ENCODE data around the gene CRAT.

The CRAT gene

GRCh38 chr9:129139993-129140396 is 29.4 kb upstream of the CRAT start:
- Histone ChIP-seq H2BK5ac (ENCODE audit: low read length) (peak overlapping the region; percentile 76), H3K23ac (ENCODE audit: low read length) (peak overlapping the region; percentile 25), H3K79me2 (ENCODE audit: control insufficient read depth, insufficient read depth, low read length) (peaks cover 11% of the 10 kb centered on the region), H3K27ac (ENCODE audit: low read depth, low read length) (peak overlapping the region; percentile 91), H3K9ac (ENCODE audit: low read length) (peak overlapping the region; percentile 77), H2AK5ac (ENCODE audit: low read length) (peak overlapping the region; percentile 13), H3K79me1 (ENCODE audit: low read length) (peaks cover 12% of the 10 kb centered on the region), H3K4me2 (ENCODE audit: low read length) (peak overlapping the region; percentile 65), H3K36me3 (ENCODE audit: control insufficient read depth, insufficient read depth, low read length) (peaks cover 5% of the 10 kb centered on the region), H3K4me1 (ENCODE audit: control insufficient read depth, low read depth, low read length) (peaks cover 13% of the 10 kb centered on the region), H3K56ac (ENCODE audit: low read length) (peak overlapping the region; percentile 86), H3K4ac (ENCODE audit: low read depth, low read length) (peak overlapping the region; percentile 99), H3K4me3 (ENCODE audit: low read length) (peak overlapping the region; percentile 19), H4K8ac (ENCODE audit: low read depth, low read length) (peak overlapping the region; percentile 95), H4K5ac (ENCODE audit: low read length) (no peak overlapping the region), H2BK15ac (replicated peaks; ENCODE audit: low read depth) (peak overlapping the region; percentile 15), H3K18ac (ENCODE audit: low read length) (peak overlapping the region; percentile 92), H3K27me3 (ENCODE audit: insufficient read depth, low read length, poor library complexity) (no peaks in the 10 kb centered on the region), H2BK120ac (ENCODE audit: low read depth, low read length) (peak overlapping the region; percentile 88)
- peak; percentile 99 for DNase-seq
- no CpG with 5 or more reads among the region's 11 CpGs for WGBS (ENCODE audit: extremely low coverage, insufficient coverage, low lambda C conversion rate)

GRCh38 chr9:129139233-129139992 is 28.8 kb upstream of the CRAT start:
- Histone ChIP-seq H3K27me3 (ENCODE audit: insufficient read depth, low read length, poor library complexity) (no peaks in the 10 kb centered on the region), H3K9ac (ENCODE audit: low read length) (peak overlapping the region; percentile 89), H3K4me3 (ENCODE audit: low read length) (no peak overlapping the region), H3K4ac (ENCODE audit: low read depth, low read length) (peak overlapping the region; percentile 74), H2BK15ac (replicated peaks; ENCODE audit: low read depth) (no peak overlapping the region), H2BK120ac (ENCODE audit: low read depth, low read length) (peak overlapping the region; percentile 31), H3K79me2 (ENCODE audit: control insufficient read depth, insufficient read depth, low read length) (peaks cover 11% of the 10 kb centered on the region), H3K23ac (ENCODE audit: low read length) (peak overlapping the region; percentile 69), H3K36me3 (ENCODE audit: control insufficient read depth, insufficient read depth, low read length) (peaks cover 5% of the 10 kb centered on the region), H2AK5ac (ENCODE audit: low read length) (peak overlapping the region; percentile 19), H3K4me1 (ENCODE audit: control insufficient read depth, low read depth, low read length) (peaks cover 13% of the 10 kb centered on the region), H3K79me1 (ENCODE audit: low read length) (peaks cover 12% of the 10 kb centered on the region), H3K56ac (ENCODE audit: low read length) (peak overlapping the region; percentile 88), H4K8ac (ENCODE audit: low read depth, low read length) (no peak overlapping the region), H2BK5ac (ENCODE audit: low read length) (peak overlapping the region; percentile 94), H3K27ac (ENCODE audit: low read depth, low read length) (peak overlapping the region; percentile 92), H4K5ac (ENCODE audit: low read length) (no peak overlapping the region), H3K4me2 (ENCODE audit: low read length) (peak overlapping the region; percentile 25), H3K18ac (ENCODE audit: low read length) (peak overlapping the region; percentile 64)
- no CpG with 5 or more reads among the region's 13 CpGs for WGBS (ENCODE audit: extremely low coverage, insufficient coverage, low lambda C conversion rate)
- DNase-seq = peak; percentile 93

- Histone ChIP-seq H3K56ac (ENCODE audit: low read length) (peak overlapping the region; percentile 74), H3K4me1 (ENCODE audit: control insufficient read depth, low read depth, low read length) (peaks cover 13% of the 10 kb centered on the region), H4K8ac (ENCODE audit: low read depth, low read length) (no peak overlapping the region), H2AK5ac (ENCODE audit: low read length) (peak overlapping the region; percentile 39), H2BK15ac (replicated peaks; ENCODE audit: low read depth) (no peak overlapping the region), H2BK120ac (ENCODE audit: low read depth, low read length) (no peak overlapping the region), H3K18ac (ENCODE audit: low read length) (no peak overlapping the region), H3K4me2 (ENCODE audit: low read length) (no peak overlapping the region), H3K79me1 (ENCODE audit: low read length) (peaks cover 9% of the 10 kb centered on the region), H3K27ac (ENCODE audit: low read depth, low read length) (peak overlapping the region; percentile 10), H3K79me2 (ENCODE audit: control insufficient read depth, insufficient read depth, low read length) (peaks cover 11% of the 10 kb centered on the region), H3K9ac (ENCODE audit: low read length) (peak overlapping the region; percentile 27), H4K5ac (ENCODE audit: low read length) (no peak overlapping the region), H3K27me3 (ENCODE audit: insufficient read depth, low read length, poor library complexity) (no peaks in the 10 kb centered on the region), H3K23ac (ENCODE audit: low read length) (no peak overlapping the region), H2BK5ac (ENCODE audit: low read length) (no peak overlapping the region), H3K4me3 (ENCODE audit: low read length) (no peak overlapping the region), H3K36me3 (ENCODE audit: control insufficient read depth, insufficient read depth, low read length) (peaks cover 3% of the 10 kb centered on the region), H3K4ac (ENCODE audit: low read depth, low read length) (no peak overlapping the region)
- DNase-seq = no peak
- WGBS (ENCODE audit: extremely low coverage, insufficient coverage, low lambda C conversion rate) = no CpG with 5 or more reads among the region's 21 CpGs
These were observed 28.1 kb upstream of the CRAT start for GRCh38 chr9:129138476-129139232.

GRCh38 chr9:129138144-129138462 is 27.5 kb upstream of the CRAT start:
- H2BK120ac ChIP-seq (ENCODE audit: low read depth, low read length) = no peak overlapping the region
- H4K8ac ChIP-seq (ENCODE audit: low read depth, low read length) = no peak overlapping the region
- H3K4me1 ChIP-seq (ENCODE audit: control insufficient read depth, low read depth, low read length) = peaks cover 11% of the 10 kb centered on the region
- no peak overlapping the region for H2BK15ac ChIP-seq (replicated peaks; ENCODE audit: low read depth)
- H3K23ac ChIP-seq (ENCODE audit: low read length) = no peak overlapping the region
- peaks cover 5% of the 10 kb centered on the region for H3K36me3 ChIP-seq (ENCODE audit: control insufficient read depth, insufficient read depth, low read length)
- no peak for DNase-seq
- no peak overlapping the region for H2AK5ac ChIP-seq (ENCODE audit: low read length)
- no peak overlapping the region for H3K27ac ChIP-seq (ENCODE audit: low read depth, low read length)
- no CpG with 5 or more reads among the region's 9 CpGs for WGBS (ENCODE audit: extremely low coverage, insufficient coverage, low lambda C conversion rate)
- H3K4me3 ChIP-seq (ENCODE audit: low read length) = no peak overlapping the region
- no peaks in the 10 kb centered on the region for H3K27me3 ChIP-seq (ENCODE audit: insufficient read depth, low read length, poor library complexity)
- no peak overlapping the region for H2BK5ac ChIP-seq (ENCODE audit: low read length)
- H3K4ac ChIP-seq (ENCODE audit: low read depth, low read length) = no peak overlapping the region
- peaks cover 9% of the 10 kb centered on the region for H3K79me1 ChIP-seq (ENCODE audit: low read length)
- no peak overlapping the region for H3K4me2 ChIP-seq (ENCODE audit: low read length)
- H4K5ac ChIP-seq (ENCODE audit: low read length) = no peak overlapping the region
- H3K79me2 ChIP-seq (ENCODE audit: control insufficient read depth, insufficient read depth, low read length) = peaks cover 11% of the 10 kb centered on the region
- H3K9ac ChIP-seq (ENCODE audit: low read length) = no peak overlapping the region
- H3K18ac ChIP-seq (ENCODE audit: low read length) = no peak overlapping the region
- no peak overlapping the region for H3K56ac ChIP-seq (ENCODE audit: low read length)

GRCh38 chr9:129137292-129138143 is 26.9 kb upstream of the CRAT start:
- DNase-seq = no peak
- H2BK120ac ChIP-seq (ENCODE audit: low read depth, low read length) = no peak overlapping the region
- no peak overlapping the region for H3K9ac ChIP-seq (ENCODE audit: low read length)
- no peak overlapping the region for H3K4me3 ChIP-seq (ENCODE audit: low read length)
- no peak overlapping the region for H3K23ac ChIP-seq (ENCODE audit: low read length)
- WGBS (ENCODE audit: extremely low coverage, insufficient coverage, low lambda C conversion rate) = no CpG with 5 or more reads among the region's 19 CpGs
- H2AK5ac ChIP-seq (ENCODE audit: low read length) = no peak overlapping the region
- peaks cover 2% of the 10 kb centered on the region for H3K36me3 ChIP-seq (ENCODE audit: control insufficient read depth, insufficient read depth, low read length)
- H3K4me1 ChIP-seq (ENCODE audit: control insufficient read depth, low read depth, low read length) = peaks cover 7% of the 10 kb centered on the region
- no peak overlapping the region for H3K56ac ChIP-seq (ENCODE audit: low read length)
- H2BK5ac ChIP-seq (ENCODE audit: low read length) = no peak overlapping the region
- H3K79me1 ChIP-seq (ENCODE audit: low read length) = peaks cover 9% of the 10 kb centered on the region
- no peak overlapping the region for H4K8ac ChIP-seq (ENCODE audit: low read depth, low read length)
- H4K5ac ChIP-seq (ENCODE audit: low read length) = no peak overlapping the region
- no peak overlapping the region for H2BK15ac ChIP-seq (replicated peaks; ENCODE audit: low read depth)
- H3K79me2 ChIP-seq (ENCODE audit: control insufficient read depth, insufficient read depth, low read length) = peaks cover 11% of the 10 kb centered on the region
- H3K4ac ChIP-seq (ENCODE audit: low read depth, low read length) = no peak overlapping the region
- H3K27me3 ChIP-seq (ENCODE audit: insufficient read depth, low read length, poor library complexity) = no peaks in the 10 kb centered on the region
- no peak overlapping the region for H3K18ac ChIP-seq (ENCODE audit: low read length)
- no peak overlapping the region for H3K4me2 ChIP-seq (ENCODE audit: low read length)
- H3K27ac ChIP-seq (ENCODE audit: low read depth, low read length) = no peak overlapping the region

Measured in mesendoderm (in vitro differentiated cells).